PFSK-1 (cell line): ENCODE results near the gene ANXA2.
A peak's percentile ranks its signal among the peaks of the same experiment; 100 is the strongest.

ENCODE experiments used
- FOXP2 ChIP-seq: optimal IDR thresholded peaks from 2 replicates; pipeline ENCODE3; 2011; ENCODE audit warnings: borderline replicate concordance, control low read depth, inconsistent platforms; ENCODE audit not compliant: insufficient read depth; ENCODE audit errors: extremely low read length, extremely low read depth
- POLR2AphosphoS5 ChIP-seq: IDR thresholded peaks from 2 replicates; pipeline ENCODE4 v1.6.1; 2012; ENCODE audit warnings: low read depth, mild to moderate bottlenecking, control low read depth, low read length, moderate library complexity
- SIN3A ChIP-seq: IDR thresholded peaks from 2 replicates; pipeline ENCODE4 v1.6.1; 2012; ENCODE audit warnings: mild to moderate bottlenecking, low read length, moderate library complexity, borderline replicate concordance; ENCODE audit not compliant: insufficient read depth
- TAF1 ChIP-seq: IDR thresholded peaks from 2 replicates; pipeline ENCODE4 v1.6.1; 2012; ENCODE audit warnings: low read length, control low read depth, borderline replicate concordance; ENCODE audit not compliant: insufficient read depth
- TF ChIP-seq, protein P1 (sequence below), 2 experiments: IDR thresholded peaks; 2 replicates each; pipeline versions ENCODE4 v1.6.1 to v1.8.0; 2011 to 2012; ENCODE audit warnings: low read depth in 2 of 2, low read length in 2 of 2, control low read depth in 1 of 2, inconsistent platforms in 1 of 2, mild to moderate bottlenecking in 1 of 2, moderate library complexity in 1 of 2; ENCODE audit not compliant: insufficient read depth in 1 of 2

The ANXA2 gene

DNA sequence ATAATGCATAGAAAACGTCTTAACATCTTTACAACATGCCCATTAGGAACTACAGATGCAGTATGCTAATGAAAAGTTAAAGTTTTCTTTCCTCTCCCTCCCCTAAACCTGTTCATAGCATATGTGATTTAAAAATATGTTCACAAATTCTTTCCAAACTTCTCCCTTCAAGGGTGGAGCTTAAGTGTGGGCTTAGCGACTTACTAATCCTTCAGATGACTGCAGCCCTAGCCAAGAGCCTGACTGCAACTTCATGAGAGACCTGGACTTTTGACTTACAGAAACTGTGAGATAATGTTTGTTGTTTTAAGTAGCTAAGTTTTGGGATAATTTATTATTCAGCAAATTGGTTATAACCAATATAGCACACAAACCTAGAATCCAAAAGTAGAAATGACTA lies 22.0 kb upstream of the ANXA2 start:
- no peak for TF ChIP-seq FOXP2
- no peak for TF ChIP-seq TAF1
- TF ChIP-seq SIN3A = no peak

DNA sequence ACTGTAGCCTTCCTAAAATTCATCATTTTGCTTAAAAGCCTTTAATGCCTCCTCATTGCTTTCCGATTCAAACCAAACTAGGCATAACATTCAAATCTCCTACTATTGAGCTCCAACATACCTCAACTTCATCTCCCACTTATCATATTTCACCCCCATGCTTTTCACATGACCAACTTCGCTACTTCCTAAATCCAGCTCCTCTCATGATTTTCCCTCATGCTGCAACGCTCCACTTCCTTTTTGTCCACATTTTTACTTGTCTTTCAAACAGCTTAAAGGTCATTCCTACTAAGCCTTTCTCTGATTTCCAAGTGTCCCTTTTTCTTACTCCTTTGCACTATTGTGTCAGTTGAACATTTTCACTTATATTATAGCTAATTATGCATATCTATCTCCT lies 20.3 kb upstream of the ANXA2 start:
- TF ChIP-seq, protein P1, sequence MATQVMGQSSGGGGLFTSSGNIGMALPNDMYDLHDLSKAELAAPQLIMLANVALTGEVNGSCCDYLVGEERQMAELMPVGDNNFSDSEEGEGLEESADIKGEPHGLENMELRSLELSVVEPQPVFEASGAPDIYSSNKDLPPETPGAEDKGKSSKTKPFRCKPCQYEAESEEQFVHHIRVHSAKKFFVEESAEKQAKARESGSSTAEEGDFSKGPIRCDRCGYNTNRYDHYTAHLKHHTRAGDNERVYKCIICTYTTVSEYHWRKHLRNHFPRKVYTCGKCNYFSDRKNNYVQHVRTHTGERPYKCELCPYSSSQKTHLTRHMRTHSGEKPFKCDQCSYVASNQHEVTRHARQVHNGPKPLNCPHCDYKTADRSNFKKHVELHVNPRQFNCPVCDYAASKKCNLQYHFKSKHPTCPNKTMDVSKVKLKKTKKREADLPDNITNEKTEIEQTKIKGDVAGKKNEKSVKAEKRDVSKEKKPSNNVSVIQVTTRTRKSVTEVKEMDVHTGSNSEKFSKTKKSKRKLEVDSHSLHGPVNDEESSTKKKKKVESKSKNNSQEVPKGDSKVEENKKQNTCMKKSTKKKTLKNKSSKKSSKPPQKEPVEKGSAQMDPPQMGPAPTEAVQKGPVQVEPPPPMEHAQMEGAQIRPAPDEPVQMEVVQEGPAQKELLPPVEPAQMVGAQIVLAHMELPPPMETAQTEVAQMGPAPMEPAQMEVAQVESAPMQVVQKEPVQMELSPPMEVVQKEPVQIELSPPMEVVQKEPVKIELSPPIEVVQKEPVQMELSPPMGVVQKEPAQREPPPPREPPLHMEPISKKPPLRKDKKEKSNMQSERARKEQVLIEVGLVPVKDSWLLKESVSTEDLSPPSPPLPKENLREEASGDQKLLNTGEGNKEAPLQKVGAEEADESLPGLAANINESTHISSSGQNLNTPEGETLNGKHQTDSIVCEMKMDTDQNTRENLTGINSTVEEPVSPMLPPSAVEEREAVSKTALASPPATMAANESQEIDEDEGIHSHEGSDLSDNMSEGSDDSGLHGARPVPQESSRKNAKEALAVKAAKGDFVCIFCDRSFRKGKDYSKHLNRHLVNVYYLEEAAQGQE (IDR thresholded peaks at IDR 0.05; ENCODE audit: insufficient read depth in 1 of 2, low read depth in 2 of 2, low read length in 2 of 2) = no peak
- TF ChIP-seq POLR2AphosphoS5 (no peak), TAF1 (no peak), FOXP2 (no peak), SIN3A (no peak)

DNA sequence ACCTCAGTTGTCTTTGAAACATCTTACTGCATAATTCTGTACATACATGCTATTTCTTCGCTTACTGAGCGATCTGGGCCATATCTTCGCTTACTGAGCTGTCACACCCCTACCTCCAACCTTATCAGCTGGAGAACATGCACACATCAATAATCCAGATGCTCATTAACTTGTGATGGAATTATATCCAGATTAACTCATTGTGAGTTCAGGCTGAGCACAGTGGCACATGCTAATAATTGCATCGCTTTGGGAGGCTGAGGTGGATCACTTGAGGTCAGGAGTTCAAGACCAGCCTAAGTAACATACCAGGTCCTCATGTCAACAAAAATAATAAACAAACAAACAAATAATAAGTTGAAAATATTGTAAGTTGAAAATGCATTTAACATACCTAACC lies 19.3 kb upstream of the ANXA2 start:
- no peak for TF ChIP-seq POLR2AphosphoS5

DNA sequence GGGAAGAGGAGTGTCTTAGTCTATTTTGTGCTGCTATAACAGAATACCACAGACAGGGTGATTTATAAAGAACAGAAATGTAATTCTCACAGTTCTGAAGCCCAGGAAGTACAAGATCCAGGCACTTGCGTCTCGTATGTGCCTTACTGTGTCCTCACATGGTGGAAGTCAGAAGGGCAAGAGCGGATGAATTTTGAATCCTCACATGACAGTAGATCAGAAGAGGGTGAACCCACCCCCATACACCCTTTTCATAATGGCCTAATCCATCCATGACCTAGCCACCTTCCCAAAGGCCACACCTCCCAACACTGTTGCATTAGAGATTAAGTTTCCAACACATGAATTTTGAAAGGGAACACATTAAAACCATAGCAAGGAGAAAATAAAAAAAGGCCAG lies 18.7 kb upstream of the ANXA2 start:
- no peak for TF ChIP-seq POLR2AphosphoS5
- no peak for TF ChIP-seq SIN3A
- TF ChIP-seq FOXP2 = no peak
- TF ChIP-seq, protein P1 (IDR thresholded peaks at IDR 0.05; ENCODE audit: insufficient read depth in 1 of 2, low read depth in 2 of 2, low read length in 2 of 2) = no peak
- no peak for TF ChIP-seq TAF1

DNA sequence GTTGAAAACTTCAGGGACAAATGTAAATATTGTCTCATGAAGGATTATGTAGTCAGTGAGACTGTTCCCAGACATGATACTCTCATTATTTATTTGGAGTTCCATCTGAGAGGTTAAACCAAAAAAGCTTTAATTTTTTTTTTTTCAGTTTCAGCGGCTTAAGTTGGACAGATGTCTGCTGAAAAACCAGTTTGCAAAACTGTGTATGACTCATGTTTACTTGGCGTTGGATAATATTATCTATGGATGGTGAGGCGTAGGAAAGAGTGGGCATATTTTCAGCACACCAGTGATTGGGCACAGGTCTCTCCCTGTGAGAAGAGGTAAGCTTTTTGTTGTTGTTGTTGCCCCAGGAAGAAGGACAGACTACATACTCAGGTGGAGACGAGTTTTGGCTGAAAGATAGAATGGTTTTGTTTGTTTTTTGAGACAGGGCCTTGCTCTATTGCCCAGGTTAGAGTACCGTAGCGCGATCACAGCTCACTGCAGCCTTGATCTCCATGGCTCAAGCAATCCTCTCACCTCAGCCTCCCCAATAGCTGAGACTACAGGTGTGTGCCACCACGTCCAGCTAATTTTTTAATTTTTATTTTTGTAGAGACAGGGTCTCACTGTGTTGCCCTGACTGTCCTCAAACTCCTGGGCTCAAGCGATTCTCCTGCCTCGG lies 16.4 kb upstream of the ANXA2 start:
- TF ChIP-seq POLR2AphosphoS5 = no peak
- TF ChIP-seq SIN3A = no peak
- no peak for TF ChIP-seq FOXP2
- TF ChIP-seq TAF1 = no peak

DNA sequence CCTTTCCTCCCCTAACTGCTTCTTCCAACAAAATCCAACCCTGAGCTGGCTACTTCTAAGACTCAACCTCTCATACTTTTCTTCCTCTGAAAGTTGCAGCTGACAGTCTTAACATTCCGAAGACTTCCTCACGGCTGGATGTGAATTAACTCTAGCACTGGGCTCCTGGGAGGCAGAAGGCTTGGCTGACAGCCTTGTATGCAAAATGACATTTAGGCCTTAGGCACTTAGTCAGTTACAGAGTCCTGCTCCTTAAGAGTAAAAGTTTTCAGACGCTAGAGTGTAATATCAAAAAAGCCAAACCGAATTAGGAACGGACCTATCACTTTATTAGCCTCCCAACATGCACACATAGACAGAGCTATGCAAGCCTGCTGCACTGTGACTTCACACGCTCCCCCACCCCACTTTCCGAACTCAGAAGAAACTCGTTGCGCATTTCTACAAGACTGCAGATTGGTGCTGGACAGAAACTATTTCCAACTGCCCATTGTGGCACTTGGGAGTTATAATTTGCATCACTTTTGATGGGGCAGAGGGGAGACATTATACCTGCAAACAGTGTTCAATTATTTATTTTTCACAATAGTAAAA lies 15.5 kb upstream of the ANXA2 start:
- TF ChIP-seq, protein P1 (IDR thresholded peaks at IDR 0.05; ENCODE audit: insufficient read depth in 1 of 2, low read depth in 2 of 2, low read length in 2 of 2) = 0 out of 4 replicates have a peak, but pooled peaks of 1 of the 2 experiments have one; percentile 29
- TF ChIP-seq TAF1 (no peak), FOXP2 (no peak), POLR2AphosphoS5 (no peak)

DNA sequence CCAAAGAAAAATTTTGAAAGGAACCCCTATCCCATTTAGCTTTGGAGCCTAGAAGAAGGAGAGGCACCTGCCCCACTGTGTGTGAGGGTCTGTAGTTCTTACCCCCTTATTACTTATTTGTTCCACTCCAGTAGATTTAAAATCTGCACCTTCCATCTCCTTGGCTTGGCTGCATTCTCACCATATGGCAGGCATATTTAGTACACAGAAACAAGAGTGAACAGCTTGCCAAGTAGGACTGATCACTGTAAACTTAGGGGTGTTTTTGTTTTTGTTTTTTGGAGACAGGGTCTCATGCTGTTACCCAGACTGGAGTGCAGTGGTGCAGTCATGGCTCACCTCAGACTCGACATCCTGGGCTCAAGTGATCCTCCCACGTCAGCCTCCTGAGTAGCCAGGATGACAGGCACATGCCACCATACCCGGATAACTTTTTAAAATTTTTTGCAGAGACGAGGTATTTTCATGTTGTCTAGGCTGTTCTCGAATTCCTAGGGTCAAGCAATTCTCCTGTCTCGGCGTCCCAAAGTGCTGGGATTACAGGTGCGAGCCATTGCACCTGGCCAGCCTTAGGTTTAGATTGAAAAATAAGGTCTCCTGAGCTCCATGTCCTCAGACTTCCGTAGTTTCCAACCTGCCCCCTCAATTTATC lies 14.1 kb upstream of the ANXA2 start:
- TF ChIP-seq FOXP2 (no peak), POLR2AphosphoS5 (no peak), TAF1 (no peak), SIN3A (no peak)
- TF ChIP-seq, protein P1 (IDR thresholded peaks at IDR 0.05; ENCODE audit: insufficient read depth in 1 of 2, low read depth in 2 of 2, low read length in 2 of 2) = no peak
